ENCODE results near the gene NUMBL. TPM values are rescaled to one million over a fixed set of nuclear protein-coding genes. Genes with fewer than 3 reads are reported as not detected.
"Not testable (repeated sequence)": the region's sequence is repeated elsewhere in the genome, so short reads cannot be mapped to it uniquely, and the experiment has no call there.

The NUMBL gene
- total and polyA plus RNA-seq, 4 donors = 9.8 to 95.4 (median 61.0) TPM

- no peak for DNase-seq
- H3K27ac ChIP-seq (ENCODE audit: low read depth in 1 of 2, low read length in 2 of 2) = no peak overlapping the region
- no peak overlapping the region for H3K4me3 ChIP-seq (ENCODE audit: low read length in 2 of 2)
- intact Hi-C loops (cut with DNase I) = loop anchor here in 1 of 2 donors (10.0 kb wide), 1 partner anchor 478 kb away; no protein-coding TSS in a partner anchor
- ATAC-seq (ENCODE audit: low FRiP score) = no peak
- H3K27me3 ChIP-seq (ENCODE audit: control insufficient read depth in 1 of 2, insufficient read depth in 2 of 2, low read length in 1 of 2) = no peaks in the 10 kb centered on the region
- no peaks in the 10 kb centered on the region for H3K9me3 ChIP-seq (ENCODE audit: control insufficient read depth, low read length)
- WGBS, 2 donors = 81 to 85% methylated on average over 14 of the region's 14 CpGs
- peaks cover 0 to 10% of the 10 kb centered on the region in 2 donors for H3K36me3 ChIP-seq (ENCODE audit: control insufficient read depth in 1 of 2, insufficient read depth in 2 of 2, low read length in 1 of 2)
- H3K4me1 ChIP-seq (ENCODE audit: control insufficient read depth in 1 of 2, insufficient read depth in 2 of 2, low read length in 2 of 2) = no peaks in the 10 kb centered on the region
Observed at GRCh38 chr19:40666803-40667438, 23.5 kb downstream of the NUMBL start.

- 42 to 43% methylated on average over 24 of the region's 24 CpGs for WGBS, 2 donors
- no peaks in the 10 kb centered on the region for H3K4me1 ChIP-seq (ENCODE audit: control insufficient read depth in 1 of 2, insufficient read depth in 2 of 2, low read length in 2 of 2)
- ATAC-seq (ENCODE audit: low FRiP score) (no peak), DNase-seq (no peak)
- H3K27me3 ChIP-seq (ENCODE audit: control insufficient read depth in 1 of 2, insufficient read depth in 2 of 2, low read length in 1 of 2) = no peaks in the 10 kb centered on the region
- peak overlapping the region in 1 of 2 donors; percentile 53 for H3K27ac ChIP-seq (ENCODE audit: low read depth in 1 of 2, low read length in 2 of 2)
- intact Hi-C loops (cut with DNase I) = loop anchor here (2.0 to 10.0 kb wide), 5 partner anchors 53 to 481 kb away; partner anchors contain the start of genes COQ8B (in 1 of the 2) and ITPKC (in 1 of the 2)
- no peak overlapping the region for H3K4me3 ChIP-seq (ENCODE audit: low read length in 2 of 2)
- H3K36me3 ChIP-seq (ENCODE audit: control insufficient read depth in 1 of 2, insufficient read depth in 2 of 2, low read length in 1 of 2) = peaks cover 0 to 7% of the 10 kb centered on the region in 2 donors
- H3K9me3 ChIP-seq (ENCODE audit: control insufficient read depth, low read length) = no peaks in the 10 kb centered on the region
Observed at GRCh38 chr19:40663695-40664692, 26.5 kb downstream of the NUMBL start.

GRCh38 chr19:40662925-40663694, 27.3 kb downstream of the NUMBL start:
- intact Hi-C loops (cut with DNase I) = loop anchor here (1.0 to 10.0 kb wide), 6 partner anchors 54 to 482 kb away; partner anchors contain the start of genes COQ8B (in 1 of the 2) and ITPKC (in 1 of the 2)
- Histone ChIP-seq H3K36me3 (ENCODE audit: control insufficient read depth in 1 of 2, insufficient read depth in 2 of 2, low read length in 1 of 2) (peaks cover 0 to 5% of the 10 kb centered on the region in 2 donors), H3K27ac (ENCODE audit: low read depth in 1 of 2, low read length in 2 of 2) (peak overlapping the region in 1 of 2 donors; percentile 71), H3K27me3 (ENCODE audit: control insufficient read depth in 1 of 2, insufficient read depth in 2 of 2, low read length in 1 of 2) (no peaks in the 10 kb centered on the region), H3K4me3 (ENCODE audit: low read length in 2 of 2) (peak overlapping the region; percentile 5 to 22), H3K4me1 (ENCODE audit: control insufficient read depth in 1 of 2, insufficient read depth in 2 of 2, low read length in 2 of 2) (no peaks in the 10 kb centered on the region), H3K9me3 (ENCODE audit: control insufficient read depth, low read length) (no peaks in the 10 kb centered on the region)
- peak; percentile 92 for ATAC-seq (ENCODE audit: low FRiP score)
- WGBS, 2 donors = 0% methylated on average over 59 to 60 of the region's 60 CpGs
- DNase-seq = peak; percentile 93 to 98

GRCh38 chr19:40661616-40662015, 28.8 kb downstream of the NUMBL start:
- Histone ChIP-seq H3K27ac (ENCODE audit: low read depth in 1 of 2, low read length in 2 of 2) (no peak overlapping the region), H3K9me3 (ENCODE audit: control insufficient read depth, low read length) (no peaks in the 10 kb centered on the region), H3K36me3 (ENCODE audit: control insufficient read depth in 1 of 2, insufficient read depth in 2 of 2, low read length in 1 of 2) (no peaks in the 10 kb centered on the region), H3K4me1 (ENCODE audit: control insufficient read depth in 1 of 2, insufficient read depth in 2 of 2, low read length in 2 of 2) (no peaks in the 10 kb centered on the region), H3K4me3 (ENCODE audit: low read length in 2 of 2) (no peak overlapping the region), H3K27me3 (ENCODE audit: control insufficient read depth in 1 of 2, insufficient read depth in 2 of 2, low read length in 1 of 2) (no peaks in the 10 kb centered on the region)
- ATAC-seq (ENCODE audit: low FRiP score) (no peak), DNase-seq (no peak)
- WGBS, 2 donors = 88 to 93% methylated on average over 1 of the region's 1 CpG
- intact Hi-C loops (cut with DNase I) = loop anchor here (1.0 to 10.0 kb wide), 6 partner anchors 55 to 483 kb away; partner anchors contain the start of genes COQ8B (in 1 of the 2) and ITPKC (in 1 of the 2)

GRCh38 chr19:40659566-40659965, 30.9 kb downstream of the NUMBL start:
- no peak overlapping the region for H3K4me3 ChIP-seq (ENCODE audit: low read length in 2 of 2)
- DNase-seq = no peak
- H3K27me3 ChIP-seq (ENCODE audit: control insufficient read depth in 1 of 2, insufficient read depth in 2 of 2, low read length in 1 of 2) = no peaks in the 10 kb centered on the region
- H3K36me3 ChIP-seq (ENCODE audit: control insufficient read depth in 1 of 2, insufficient read depth in 2 of 2, low read length in 1 of 2) = no peaks in the 10 kb centered on the region
- no peaks in the 10 kb centered on the region for H3K9me3 ChIP-seq (ENCODE audit: control insufficient read depth, low read length)
- intact Hi-C loops (cut with DNase I) = no loop called here
- no peak overlapping the region for H3K27ac ChIP-seq (ENCODE audit: low read depth in 1 of 2, low read length in 2 of 2)
- ATAC-seq (ENCODE audit: low FRiP score) = no peak
- 85 to 86% methylated on average over 11 of the region's 11 CpGs for WGBS, 2 donors
- no peaks in the 10 kb centered on the region for H3K4me1 ChIP-seq (ENCODE audit: control insufficient read depth in 1 of 2, insufficient read depth in 2 of 2, low read length in 2 of 2)

- DNase-seq = no peak
- H3K9me3 ChIP-seq (ENCODE audit: control insufficient read depth, low read length) = no peaks in the 10 kb centered on the region
- no peak for ATAC-seq (ENCODE audit: low FRiP score)
- 77 to 80% methylated on average over 5 of the region's 5 CpGs for WGBS, 2 donors
- intact Hi-C loops (cut with DNase I) = no loop called here
- H3K4me1 ChIP-seq (ENCODE audit: control insufficient read depth in 1 of 2, insufficient read depth in 2 of 2, low read length in 2 of 2) = no peaks in the 10 kb centered on the region
- no peaks in the 10 kb centered on the region for H3K27me3 ChIP-seq (ENCODE audit: control insufficient read depth in 1 of 2, insufficient read depth in 2 of 2, low read length in 1 of 2)
- no peaks in the 10 kb centered on the region for H3K36me3 ChIP-seq (ENCODE audit: control insufficient read depth in 1 of 2, insufficient read depth in 2 of 2, low read length in 1 of 2)
- no peak overlapping the region for H3K27ac ChIP-seq (ENCODE audit: low read depth in 1 of 2, low read length in 2 of 2)
- no peak overlapping the region for H3K4me3 ChIP-seq (ENCODE audit: low read length in 2 of 2)
Observed at GRCh38 chr19:40659116-40659515, 31.3 kb downstream of the NUMBL start.

GRCh38 chr19:40658031-40658430, 32.4 kb downstream of the NUMBL start:
- H3K27ac ChIP-seq (ENCODE audit: low read depth in 1 of 2, low read length in 2 of 2) = no peak overlapping the region
- no peak for ATAC-seq (ENCODE audit: low FRiP score)
- 89 to 97% methylated on average over 8 of the region's 8 CpGs for WGBS, 2 donors
- no peak for DNase-seq
- H3K4me3 ChIP-seq (ENCODE audit: low read length in 2 of 2) = no peak overlapping the region
- H3K27me3 ChIP-seq (ENCODE audit: control insufficient read depth in 1 of 2, insufficient read depth in 2 of 2, low read length in 1 of 2) = no peaks in the 10 kb centered on the region
- H3K4me1 ChIP-seq (ENCODE audit: control insufficient read depth in 1 of 2, insufficient read depth in 2 of 2, low read length in 2 of 2) = no peaks in the 10 kb centered on the region
- H3K9me3 ChIP-seq (ENCODE audit: control insufficient read depth, low read length) = no peaks in the 10 kb centered on the region
- intact Hi-C loops (cut with DNase I) = no loop called here
- H3K36me3 ChIP-seq (ENCODE audit: control insufficient read depth in 1 of 2, insufficient read depth in 2 of 2, low read length in 1 of 2) = no peaks in the 10 kb centered on the region

GRCh38 chr19:40655684-40656083, 34.8 kb downstream of the NUMBL start:
- ATAC-seq (ENCODE audit: low FRiP score); H3K27ac ChIP-seq (ENCODE audit: low read depth in 1 of 2, low read length in 2 of 2); DNase-seq; H3K4me1 ChIP-seq (ENCODE audit: control insufficient read depth in 1 of 2, insufficient read depth in 2 of 2, low read length in 2 of 2); H3K27me3 ChIP-seq (ENCODE audit: control insufficient read depth in 1 of 2, insufficient read depth in 2 of 2, low read length in 1 of 2); H3K9me3 ChIP-seq (ENCODE audit: control insufficient read depth, low read length); intact Hi-C loops (cut with DNase I); H3K4me3 ChIP-seq (ENCODE audit: low read length in 2 of 2); H3K36me3 ChIP-seq (ENCODE audit: control insufficient read depth in 1 of 2, insufficient read depth in 2 of 2, low read length in 1 of 2): not testable (repeated sequence)
- WGBS, 2 donors = 84 to 88% methylated on average over 7 of the region's 7 CpGs
